HepG2 (cell line): ENCODE data around the gene PROX1. TPM values are rescaled to one million over a fixed set of nuclear protein-coding genes. Genes with fewer than 3 reads are reported as not detected.

ENCODE experiments used
- BRCA1 ChIP-seq: sonication (generic); formaldehyde crosslinking; IDR thresholded peaks from 2 replicates; pipeline ENCODE4 v1.4.0; 2020; ENCODE audit warnings: missing genetic modification reagents
- BRD4 ChIP-seq: sonication (generic); formaldehyde crosslinking; IDR thresholded peaks from 2 replicates; pipeline ENCODE4 v1.4.0; 2020; ENCODE audit warnings: missing genetic modification reagents
- CCDC6 ChIP-seq: sonication (generic); formaldehyde crosslinking; IDR thresholded peaks from 2 replicates; pipeline ENCODE4 v1.8.1; 2022; ENCODE audit warnings: mild to moderate bottlenecking, missing genetic modification reagents, moderate library complexity
- E2F1 ChIP-seq: sonication (generic); formaldehyde crosslinking; IDR thresholded peaks from 2 replicates; pipeline ENCODE4 v1.5.0; 2020; ENCODE audit warnings: missing genetic modification reagents
- ESRRA ChIP-seq: sonication (generic); formaldehyde crosslinking; IDR thresholded peaks from 2 replicates; pipeline ENCODE4 v1.5.1; 2020; ENCODE audit warnings: mild to moderate bottlenecking, low read depth, missing genetic modification reagents
- FOXO1 ChIP-seq: sonication (generic); formaldehyde crosslinking; IDR thresholded peaks from 2 replicates; pipeline ENCODE4 v1.4.0; 2020; ENCODE audit warnings: missing genetic modification reagents
- HOXA7 ChIP-seq: sonication (generic); formaldehyde crosslinking; IDR thresholded peaks from 2 replicates; pipeline ENCODE4 v1.8.1; 2022; ENCODE audit warnings: mild to moderate bottlenecking, missing genetic modification reagents, moderate library complexity
- KLF15 ChIP-seq: sonication (generic); formaldehyde crosslinking; IDR thresholded peaks from 2 replicates; pipeline ENCODE4 v1.8.1; 2023; ENCODE audit warnings: borderline replicate concordance, mild to moderate bottlenecking, inconsistent platforms, missing genetic modification reagents, mixed read lengths
- KLF16 ChIP-seq, 2 experiments: sonication (generic) in 1 of 2; formaldehyde crosslinking in 1 of 2; IDR thresholded peaks; 2 replicates each; pipeline versions ENCODE4 v1.6.1 to v1.8.0; 2016 to 2023; ENCODE audit warnings: missing genetic modification reagents in 2 of 2, missing compliant biosample characterization in 1 of 2
- MBD4 ChIP-seq: IDR thresholded peaks from 2 replicates; pipeline ENCODE4 v1.6.1; 2012; ENCODE audit warnings: low read length, inconsistent platforms, borderline replicate concordance
- NFIB ChIP-seq: sonication (generic); formaldehyde crosslinking; IDR thresholded peaks from 2 replicates; pipeline ENCODE4 v1.9.0; 2021; ENCODE audit warnings: missing genetic modification reagents, mild to moderate bottlenecking, borderline replicate concordance
- NR2F6 ChIP-seq, 2 experiments: IDR thresholded peaks; 2 replicates each; pipeline ENCODE4 v1.6.1; 2016; ENCODE audit warnings: antibody characterized with exemption in 1 of 2, mild to moderate bottlenecking in 1 of 2
- POLR2AphosphoS2 ChIP-seq: IDR thresholded peaks from 2 replicates; pipeline ENCODE4 v1.6.1; 2011; ENCODE audit warnings: low read depth, low read length, improper control_type of control experiment
- SALL1 ChIP-seq: sonication (generic); formaldehyde crosslinking; IDR thresholded peaks from 2 replicates; pipeline ENCODE4 v1.8.0; 2022; ENCODE audit warnings: mild to moderate bottlenecking, missing genetic modification reagents
- SPEN ChIP-seq: sonication (generic); formaldehyde crosslinking; IDR thresholded peaks from 2 replicates; pipeline ENCODE4 v1.5.1; 2020; ENCODE audit warnings: low read depth, mild to moderate bottlenecking, missing genetic modification reagents
- TBP ChIP-seq: sonication (generic); formaldehyde crosslinking; IDR thresholded peaks from 2 replicates; pipeline ENCODE4 v1.5.0; 2020; ENCODE audit warnings: missing genetic modification reagents
- THAP11 ChIP-seq: IDR thresholded peaks from 2 replicates; pipeline ENCODE4 v1.6.1; 2016; ENCODE audit warnings: missing biosample characterization, missing genetic modification reagents
- ZBTB2 ChIP-seq: sonication (generic); formaldehyde crosslinking; IDR thresholded peaks from 2 replicates; pipeline ENCODE4 v1.8.0; 2022; ENCODE audit warnings: low read depth, missing genetic modification reagents
- ZEB1 ChIP-seq: IDR thresholded peaks from 2 replicates; pipeline ENCODE4 v1.6.1; 2012; ENCODE audit warnings: mild to moderate bottlenecking, low read depth, inconsistent platforms; ENCODE audit not compliant: insufficient replicate concordance
- ZNF10 ChIP-seq: sonication (generic); formaldehyde crosslinking; IDR thresholded peaks from 2 replicates; pipeline ENCODE4 v1.4.0; 2020; ENCODE audit warnings: mild to moderate bottlenecking, low read depth, missing genetic modification reagents, borderline replicate concordance
- ZNF510 ChIP-seq: sonication (generic); formaldehyde crosslinking; IDR thresholded peaks from 2 replicates; pipeline ENCODE4 v1.4.0; 2020; ENCODE audit warnings: low read depth, mild to moderate bottlenecking, missing genetic modification reagents
- polyA plus RNA-seq, 8 experiments: library from polyadenylated mRNA; depleted of rRNA in 3 of 8; stranded (reverse) in 7 of 8; unstranded in 1 of 8; fragments of >200 nt; fragmentation: Illumina TruSeq in 4 of 8; extraction: Trizol in 4 of 8; gene quantifications; 2 replicates each; pipeline versions ENCODE4 v1.2.1 to v1.2.3, GENCODE V29; 2011 to 2016; ENCODE audit warnings: low read depth in 4 of 8, missing spikeins in 1 of 8, mixed read lengths in 1 of 8; ENCODE audit not compliant: insufficient read depth in 1 of 8
- total RNA-seq, 5 experiments: library from RNA; depleted of rRNA; stranded (reverse); fragments of >200 nt; fragmentation: Illumina TruSeq; extraction: Trizol; gene quantifications; 2 replicates each; pipeline ENCODE4 v1.2.3, GENCODE V29; 2016; ENCODE audit warnings: low read depth in 1 of 5
- TF ChIP-seq, protein P1 (sequence below): IDR thresholded peaks from 2 replicates; pipeline ENCODE4 v1.6.1; 2016

Gene PROX1
- total and polyA plus RNA-seq, 2 of the 13 experiments (the other 11 are each of a cell fraction or from before 2014, with no cell fraction given) = 12.3 to 30.2 TPM

DNA sequence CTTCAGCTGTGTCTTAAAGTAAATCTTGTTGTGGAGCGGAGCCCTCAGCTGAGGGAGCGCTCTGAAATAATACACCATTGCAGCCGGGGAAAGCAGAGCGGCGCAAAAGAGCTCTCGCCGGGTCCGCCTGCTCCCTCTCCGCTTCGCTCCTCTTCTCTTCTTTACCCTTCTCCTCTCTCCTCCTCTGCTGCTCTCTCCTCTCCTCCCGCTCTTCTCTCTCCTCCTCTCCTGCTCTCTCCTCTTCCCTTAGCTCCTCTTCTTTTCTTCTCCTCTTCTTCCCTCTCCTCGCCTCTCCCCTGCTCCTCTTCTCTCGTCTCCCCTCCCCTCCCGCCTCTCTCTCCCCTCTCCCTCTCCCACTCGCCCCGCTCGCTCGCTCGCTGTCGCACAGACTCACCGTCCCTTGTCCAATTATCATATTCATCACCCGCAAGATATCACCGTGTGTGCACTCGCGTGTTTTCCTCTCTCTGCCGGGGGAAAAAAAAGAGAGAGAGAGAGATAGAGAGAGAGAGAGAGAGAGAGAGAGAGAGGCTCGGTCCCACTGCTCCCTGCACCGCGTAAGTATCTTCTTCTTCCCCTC lies at the start of gene PROX1 (continued):
- TF ChIP-seq, protein P1, sequence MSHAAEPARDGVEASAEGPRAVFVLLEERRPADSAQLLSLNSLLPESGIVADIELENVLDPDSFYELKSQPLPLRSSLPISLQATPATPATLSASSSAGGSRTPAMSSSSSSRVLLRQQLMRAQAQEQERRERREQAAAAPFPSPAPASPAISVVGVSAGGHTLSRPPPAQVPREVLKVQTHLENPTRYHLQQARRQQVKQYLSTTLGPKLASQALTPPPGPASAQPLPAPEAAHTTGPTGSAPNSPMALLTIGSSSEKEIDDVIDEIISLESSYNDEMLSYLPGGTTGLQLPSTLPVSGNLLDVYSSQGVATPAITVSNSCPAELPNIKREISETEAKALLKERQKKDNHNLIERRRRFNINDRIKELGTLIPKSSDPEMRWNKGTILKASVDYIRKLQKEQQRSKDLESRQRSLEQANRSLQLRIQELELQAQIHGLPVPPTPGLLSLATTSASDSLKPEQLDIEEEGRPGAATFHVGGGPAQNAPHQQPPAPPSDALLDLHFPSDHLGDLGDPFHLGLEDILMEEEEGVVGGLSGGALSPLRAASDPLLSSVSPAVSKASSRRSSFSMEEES (CRISPR knock-in tag) = 0 out of 2 replicates have a peak, but pooled peaks have one; percentile 17
- no peak for TF ChIP-seq POLR2AphosphoS2
- no peak for TF ChIP-seq BRCA1 (CRISPR knock-in tag)
- peak in 1 of 2 experiments; percentile 31; a peak in 1 of 4 replicates for TF ChIP-seq KLF16 (CRISPR knock-in tag; IDR thresholded peaks at IDR 0.05)
- TF ChIP-seq HOXA7 (CRISPR knock-in tag) = no peak
- TF ChIP-seq KLF15 = no peak
- no peak for TF ChIP-seq ZNF10 (CRISPR knock-in tag)
- TF ChIP-seq TBP = no peak
- TF ChIP-seq FOXO1 (CRISPR knock-in tag) = peak; percentile 29; the same call in 1 of the 2 replicates
- no peak for TF ChIP-seq ZEB1
- TF ChIP-seq SPEN (CRISPR knock-in tag) = peak; percentile 46
- TF ChIP-seq NR2F6 (IDR thresholded peaks at IDR 0.05) = no peak
- no peak for TF ChIP-seq NR2F6 (CRISPR knock-in tag; IDR thresholded peaks at IDR 0.05)
- TF ChIP-seq ESRRA (CRISPR knock-in tag) = no peak
- TF ChIP-seq E2F1 (CRISPR knock-in tag) = no peak
- TF ChIP-seq MBD4 = no peak
- TF ChIP-seq SALL1 (CRISPR knock-in tag) = peak; percentile 65
- 0 out of 2 replicates have a peak, but pooled peaks have one; percentile 4 for TF ChIP-seq THAP11 (CRISPR knock-in tag)
- TF ChIP-seq CCDC6 (CRISPR knock-in tag) = no peak
- no peak; the same call in 1 of the 2 replicates for TF ChIP-seq BRD4 (CRISPR knock-in tag)
- TF ChIP-seq ZBTB2 = no peak
- TF ChIP-seq NFIB (CRISPR knock-in tag) = no peak
- no peak for TF ChIP-seq ZNF510 (CRISPR knock-in tag)
